LNCaP clone FGC (cell line): ENCODE measurements around the gene SLC35B4.

Experiments
- DNase-seq: peaks from one replicate; pipeline ENCODE4 v3.0.0-alpha.2; 2011; ENCODE audit warnings: low read depth
- H3K4me3 ChIP-seq: 2 replicates; pipeline ENCODE4 v1.5.1; 2011; ENCODE audit warnings: mild to moderate bottlenecking, low read depth, low read length, control low read depth
- TF ChIP-seq, protein P1 (sequence below): IDR thresholded peaks from 2 replicates; pipeline ENCODE4 v1.5.1; 2012; ENCODE audit warnings: mild to moderate bottlenecking; ENCODE audit not compliant: control insufficient read depth, insufficient read depth; ENCODE audit errors: extremely low read depth

SLC35B4 gene

DNA sequence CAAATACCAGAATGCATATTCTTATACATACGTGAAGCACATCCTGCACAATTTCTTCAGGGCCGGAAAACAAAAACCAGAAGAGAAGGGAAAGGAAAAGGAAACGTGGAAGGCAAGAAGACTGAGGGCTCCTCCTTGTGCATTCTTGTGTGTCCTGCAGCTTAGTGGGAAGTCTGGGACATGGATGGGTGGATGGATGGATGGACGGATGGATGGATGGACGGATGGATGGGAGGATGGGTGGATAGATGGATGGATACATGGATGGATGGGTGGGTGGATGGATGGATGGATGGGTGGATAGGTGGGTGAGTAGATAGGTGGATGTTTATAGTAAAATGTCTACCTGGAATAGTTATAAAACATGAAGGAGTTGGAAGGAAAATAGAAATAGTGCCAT, 30.8 kb upstream of the SLC35B4 start:
- no peak for DNase-seq
- TF ChIP-seq, protein P1, sequence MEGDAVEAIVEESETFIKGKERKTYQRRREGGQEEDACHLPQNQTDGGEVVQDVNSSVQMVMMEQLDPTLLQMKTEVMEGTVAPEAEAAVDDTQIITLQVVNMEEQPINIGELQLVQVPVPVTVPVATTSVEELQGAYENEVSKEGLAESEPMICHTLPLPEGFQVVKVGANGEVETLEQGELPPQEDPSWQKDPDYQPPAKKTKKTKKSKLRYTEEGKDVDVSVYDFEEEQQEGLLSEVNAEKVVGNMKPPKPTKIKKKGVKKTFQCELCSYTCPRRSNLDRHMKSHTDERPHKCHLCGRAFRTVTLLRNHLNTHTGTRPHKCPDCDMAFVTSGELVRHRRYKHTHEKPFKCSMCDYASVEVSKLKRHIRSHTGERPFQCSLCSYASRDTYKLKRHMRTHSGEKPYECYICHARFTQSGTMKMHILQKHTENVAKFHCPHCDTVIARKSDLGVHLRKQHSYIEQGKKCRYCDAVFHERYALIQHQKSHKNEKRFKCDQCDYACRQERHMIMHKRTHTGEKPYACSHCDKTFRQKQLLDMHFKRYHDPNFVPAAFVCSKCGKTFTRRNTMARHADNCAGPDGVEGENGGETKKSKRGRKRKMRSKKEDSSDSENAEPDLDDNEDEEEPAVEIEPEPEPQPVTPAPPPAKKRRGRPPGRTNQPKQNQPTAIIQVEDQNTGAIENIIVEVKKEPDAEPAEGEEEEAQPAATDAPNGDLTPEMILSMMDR: peak; percentile 40
- H3K4me3 ChIP-seq: no peak overlapping the region

DNA sequence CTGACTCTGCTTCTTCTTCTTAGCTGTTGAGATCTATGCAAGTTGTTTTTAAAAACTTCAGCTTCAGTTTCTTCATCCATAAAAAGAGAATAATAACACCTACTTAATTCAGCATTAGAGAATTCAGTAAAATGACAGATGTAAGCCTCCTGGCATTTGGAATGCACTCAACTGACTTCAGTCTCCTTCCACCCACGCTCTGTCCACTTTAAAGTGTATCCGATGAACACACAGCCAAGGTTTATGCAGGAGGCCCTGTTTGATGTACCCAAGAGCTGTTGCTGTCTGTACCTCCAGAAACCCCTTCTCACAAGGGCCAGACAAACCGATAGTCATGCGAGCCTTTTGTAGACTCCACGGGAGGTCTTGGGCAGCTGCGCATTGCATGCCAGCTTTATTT, 27.1 kb upstream of the SLC35B4 start:
- TF ChIP-seq, protein P1: no peak
- H3K4me3 ChIP-seq: no peak overlapping the region
- DNase-seq: no peak

DNA sequence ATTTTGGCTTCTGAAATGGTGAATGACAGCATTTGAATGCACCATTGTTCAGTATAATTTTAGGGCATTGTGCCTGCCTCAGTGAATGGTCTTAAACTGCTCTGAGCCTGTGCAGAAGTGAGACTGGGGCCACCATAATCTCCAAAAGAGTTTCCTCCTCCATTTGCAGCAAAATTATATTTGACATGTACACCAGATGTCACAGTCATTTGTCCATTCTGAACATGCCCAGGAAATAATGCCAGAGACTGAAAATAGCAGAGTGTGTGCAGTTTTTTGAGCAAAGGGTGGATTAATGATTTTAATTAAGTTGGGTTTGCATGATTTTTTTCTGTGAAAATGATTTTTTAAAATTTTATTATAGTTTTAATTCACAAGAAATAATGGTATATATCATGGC, 26.4 kb upstream of the SLC35B4 start:
- no peak overlapping the region for H3K4me3 ChIP-seq

DNA sequence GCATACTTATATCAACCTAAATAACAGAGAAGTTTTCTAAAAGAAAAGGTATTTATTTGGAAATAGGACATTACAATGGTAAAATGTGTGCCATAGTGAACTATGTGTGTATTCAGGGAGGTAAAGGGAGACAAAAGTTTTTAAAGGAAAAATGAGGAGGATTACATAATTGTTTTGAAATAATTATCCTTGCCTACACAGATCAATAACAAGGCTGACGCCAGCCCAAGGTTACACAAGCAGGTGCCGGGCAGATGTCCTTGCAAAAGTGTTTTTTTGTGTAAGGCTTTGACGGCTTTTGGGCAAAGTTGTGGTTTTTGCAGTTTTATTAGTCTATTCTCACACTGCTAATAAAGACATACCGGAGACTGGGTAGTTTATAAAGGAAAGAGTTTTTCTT, 22.7 kb upstream of the SLC35B4 start:
- TF ChIP-seq, protein P1: no peak
- DNase-seq: no peak

More for the DNA sequence above, 26.4 kb upstream of the SLC35B4 start:
- TF ChIP-seq, protein P1: no peak
- DNase-seq: no peak

DNA sequence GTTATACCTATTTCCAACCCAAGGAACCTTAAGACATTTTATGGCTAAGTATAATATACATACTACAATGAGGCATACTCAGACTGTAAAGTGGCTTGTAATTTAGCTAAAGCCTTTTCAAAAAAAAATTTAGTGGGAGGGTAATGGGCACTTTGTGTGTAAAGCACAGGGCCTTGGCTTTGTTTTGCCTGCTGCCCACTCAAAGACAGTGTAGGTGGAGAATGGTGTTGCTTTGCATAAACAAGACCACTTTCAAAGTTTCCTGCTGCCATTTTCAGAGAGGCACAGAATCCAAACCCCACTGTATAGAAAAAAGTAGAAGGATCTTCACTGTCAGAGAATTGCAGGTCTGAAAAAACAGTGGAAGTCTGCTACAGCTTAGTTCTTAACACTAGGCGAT, 21.2 kb upstream of the SLC35B4 start:
- no peak overlapping the region for H3K4me3 ChIP-seq
- DNase-seq: no peak
- TF ChIP-seq, protein P1: no peak

More for the DNA sequence above, 22.7 kb upstream of the SLC35B4 start:
- H3K4me3 ChIP-seq: no peak overlapping the region

DNA sequence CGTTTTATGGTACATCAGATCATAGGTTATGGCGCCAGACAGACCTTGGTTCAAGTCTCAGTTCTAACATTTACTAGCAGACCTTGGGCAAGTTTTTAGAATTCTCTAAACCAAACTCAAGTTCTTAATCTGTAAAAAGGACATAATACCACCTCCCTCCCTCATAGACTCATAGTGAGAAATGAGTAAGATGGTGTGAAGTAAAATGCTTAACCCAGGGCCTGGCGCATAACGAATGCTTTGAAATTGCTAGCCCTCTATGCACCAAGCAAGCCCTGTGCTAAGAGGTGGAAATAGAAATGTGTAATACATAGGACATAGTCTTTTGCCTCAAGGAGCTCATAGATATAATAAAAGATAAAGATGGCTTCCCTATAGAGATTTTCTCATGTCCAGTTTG, 17.7 kb upstream of the SLC35B4 start:
- DNase-seq: no peak
- TF ChIP-seq, protein P1: no peak

DNA sequence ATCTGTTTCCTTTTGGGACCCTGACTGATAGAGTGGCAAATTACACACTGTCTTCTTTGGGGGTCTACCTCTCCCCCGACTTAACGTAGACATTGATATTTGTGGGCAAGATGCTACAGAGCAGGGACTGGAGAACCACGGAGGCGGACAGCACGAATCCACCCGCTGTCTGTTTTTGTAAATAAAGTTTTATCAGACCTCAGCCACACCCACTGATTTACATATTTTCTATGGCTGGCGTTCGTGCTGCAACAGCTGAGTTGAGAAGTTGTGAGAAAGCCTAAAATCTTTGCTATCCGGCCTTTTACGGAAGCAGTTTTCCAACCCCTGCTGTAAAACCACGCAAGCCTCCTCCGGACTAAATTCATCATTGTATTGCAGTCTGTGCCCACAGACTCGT, 17.2 kb upstream of the SLC35B4 start:
- TF ChIP-seq, protein P1: no peak

More for the DNA sequence above, 17.7 kb upstream of the SLC35B4 start:
- no peak overlapping the region for H3K4me3 ChIP-seq

More for the DNA sequence above, 17.2 kb upstream of the SLC35B4 start:
- no peak overlapping the region for H3K4me3 ChIP-seq
- DNase-seq: no peak
